ENCODE results near the gene NKX1-1. TPM values are rescaled to one million over a fixed set of nuclear protein-coding genes. Genes with fewer than 3 reads are reported as not detected.

Gene NKX1-1
- total and polyA plus RNA-seq, 9 of the 15 experiments (the other 6 are each of a cell fraction or from before 2014, with no cell fraction given) = not detected

DNA sequence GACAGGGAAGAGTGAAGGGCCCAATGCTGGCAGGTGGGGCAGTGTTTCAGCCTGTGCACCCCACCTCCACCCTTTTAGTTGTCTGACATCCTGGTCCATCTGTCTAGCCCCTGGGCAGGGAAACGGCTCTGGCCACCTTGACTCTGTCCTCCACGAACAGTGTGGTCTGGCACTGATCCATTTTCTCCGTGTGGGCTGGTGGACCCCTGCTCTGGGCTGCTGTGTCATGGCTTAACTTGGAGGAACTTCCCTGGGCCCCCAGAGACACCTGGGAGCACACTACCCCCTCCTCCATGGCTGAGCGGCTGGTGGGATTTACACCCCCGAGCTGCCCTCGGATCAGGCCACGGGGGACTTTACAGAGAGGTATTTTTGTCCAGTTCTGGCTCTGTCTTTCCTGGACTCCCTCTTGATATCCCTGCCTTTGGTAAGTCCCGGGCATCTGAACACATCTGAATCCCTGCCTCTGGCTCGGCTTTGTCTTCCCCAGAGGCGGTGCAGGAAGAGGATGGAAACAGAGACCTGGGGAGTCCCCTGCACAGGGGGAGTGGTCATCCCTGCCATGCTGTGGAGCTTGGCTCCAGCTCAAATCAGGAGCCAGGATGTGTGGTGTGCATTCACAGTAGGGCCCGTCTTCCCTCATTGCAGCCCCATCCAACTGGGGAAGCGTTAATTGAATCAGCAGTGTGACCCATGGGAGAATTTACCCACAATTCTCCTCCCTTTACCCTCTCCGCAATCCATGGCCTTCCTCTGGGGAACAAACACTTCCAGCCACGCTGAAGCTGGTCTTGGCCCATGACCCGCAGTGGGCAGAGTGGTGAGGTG is 6.3 kb upstream of the NKX1-1 start (continued):
- TF ChIP-seq CHD4 (IDR thresholded peaks at IDR 0.05; ENCODE audit: insufficient read depth, insufficient replicate concordance, low read depth, low read length, poor library complexity, severe bottlenecking) = no peak
- no peak for TF ChIP-seq SIN3A (IDR thresholded peaks at IDR 0.05; ENCODE audit: borderline replicate concordance in 2 of 2, control insufficient read depth in 1 of 2, low read depth in 2 of 2, low read length in 2 of 2)
- no peak for TF ChIP-seq HLTF (IDR thresholded peaks at IDR 0.05)
- TF ChIP-seq, protein P1, sequence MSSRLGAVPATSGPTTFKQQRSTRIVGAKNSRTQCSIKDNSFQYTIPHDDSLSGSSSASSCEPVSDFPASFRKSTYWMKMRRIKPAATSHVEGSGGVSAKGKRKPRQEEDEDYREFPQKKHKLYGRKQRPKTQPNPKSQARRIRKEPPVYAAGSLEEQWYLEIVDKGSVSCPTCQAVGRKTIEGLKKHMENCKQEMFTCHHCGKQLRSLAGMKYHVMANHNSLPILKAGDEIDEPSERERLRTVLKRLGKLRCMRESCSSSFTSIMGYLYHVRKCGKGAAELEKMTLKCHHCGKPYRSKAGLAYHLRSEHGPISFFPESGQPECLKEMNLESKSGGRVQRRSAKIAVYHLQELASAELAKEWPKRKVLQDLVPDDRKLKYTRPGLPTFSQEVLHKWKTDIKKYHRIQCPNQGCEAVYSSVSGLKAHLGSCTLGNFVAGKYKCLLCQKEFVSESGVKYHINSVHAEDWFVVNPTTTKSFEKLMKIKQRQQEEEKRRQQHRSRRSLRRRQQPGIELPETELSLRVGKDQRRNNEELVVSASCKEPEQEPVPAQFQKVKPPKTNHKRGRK (tag; IDR thresholded peaks at IDR 0.05) = no peak
- TF ChIP-seq, protein P2, sequence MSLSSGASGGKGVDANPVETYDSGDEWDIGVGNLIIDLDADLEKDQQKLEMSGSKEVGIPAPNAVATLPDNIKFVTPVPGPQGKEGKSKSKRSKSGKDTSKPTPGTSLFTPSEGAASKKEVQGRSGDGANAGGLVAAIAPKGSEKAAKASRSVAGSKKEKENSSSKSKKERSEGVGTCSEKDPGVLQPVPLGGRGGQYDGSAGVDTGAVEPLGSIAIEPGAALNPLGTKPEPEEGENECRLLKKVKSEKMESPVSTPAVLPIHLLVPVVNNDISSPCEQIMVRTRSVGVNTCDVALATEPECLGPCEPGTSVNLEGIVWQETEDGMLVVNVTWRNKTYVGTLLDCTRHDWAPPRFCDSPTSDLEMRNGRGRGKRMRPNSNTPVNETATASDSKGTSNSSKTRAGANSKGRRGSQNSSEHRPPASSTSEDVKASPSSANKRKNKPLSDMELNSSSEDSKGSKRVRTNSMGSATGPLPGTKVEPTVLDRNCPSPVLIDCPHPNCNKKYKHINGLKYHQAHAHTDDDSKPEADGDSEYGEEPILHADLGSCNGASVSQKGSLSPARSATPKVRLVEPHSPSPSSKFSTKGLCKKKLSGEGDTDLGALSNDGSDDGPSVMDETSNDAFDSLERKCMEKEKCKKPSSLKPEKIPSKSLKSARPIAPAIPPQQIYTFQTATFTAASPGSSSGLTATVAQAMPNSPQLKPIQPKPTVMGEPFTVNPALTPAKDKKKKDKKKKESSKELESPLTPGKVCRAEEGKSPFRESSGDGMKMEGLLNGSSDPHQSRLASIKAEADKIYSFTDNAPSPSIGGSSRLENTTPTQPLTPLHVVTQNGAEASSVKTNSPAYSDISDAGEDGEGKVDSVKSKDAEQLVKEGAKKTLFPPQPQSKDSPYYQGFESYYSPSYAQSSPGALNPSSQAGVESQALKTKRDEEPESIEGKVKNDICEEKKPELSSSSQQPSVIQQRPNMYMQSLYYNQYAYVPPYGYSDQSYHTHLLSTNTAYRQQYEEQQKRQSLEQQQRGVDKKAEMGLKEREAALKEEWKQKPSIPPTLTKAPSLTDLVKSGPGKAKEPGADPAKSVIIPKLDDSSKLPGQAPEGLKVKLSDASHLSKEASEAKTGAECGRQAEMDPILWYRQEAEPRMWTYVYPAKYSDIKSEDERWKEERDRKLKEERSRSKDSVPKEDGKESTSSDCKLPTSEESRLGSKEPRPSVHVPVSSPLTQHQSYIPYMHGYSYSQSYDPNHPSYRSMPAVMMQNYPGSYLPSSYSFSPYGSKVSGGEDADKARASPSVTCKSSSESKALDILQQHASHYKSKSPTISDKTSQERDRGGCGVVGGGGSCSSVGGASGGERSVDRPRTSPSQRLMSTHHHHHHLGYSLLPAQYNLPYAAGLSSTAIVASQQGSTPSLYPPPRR (CRISPR knock-in tag; IDR thresholded peaks at IDR 0.05; ENCODE audit: borderline replicate concordance) = no peak
- no peak for TF ChIP-seq BRF1 (IDR thresholded peaks at IDR 0.05; ENCODE audit: borderline replicate concordance, extremely low read depth, insufficient read length)

All from K562 (cell line).